OCI-LY3 (cell line): ENCODE results near the gene BFSP1.

Experiments
- EZH2phosphoT487 ChIP-seq: fragments of 200-600 bp; shearing (Covaris generic); IDR thresholded peaks from 2 replicates; pipeline ENCODE4 v1.6.1; 2018; ENCODE audit warnings: antibody characterized with exemption, mixed run types, low read depth
- TF ChIP-seq, protein P1 (sequence below): fragments of 200-600, 300-600 bp; sonication (generic); IDR thresholded peaks from 2 replicates; pipeline ENCODE4 v1.5.1; 2014; ENCODE audit warnings: antibody characterized with exemption, low read length, low read depth

DNA sequence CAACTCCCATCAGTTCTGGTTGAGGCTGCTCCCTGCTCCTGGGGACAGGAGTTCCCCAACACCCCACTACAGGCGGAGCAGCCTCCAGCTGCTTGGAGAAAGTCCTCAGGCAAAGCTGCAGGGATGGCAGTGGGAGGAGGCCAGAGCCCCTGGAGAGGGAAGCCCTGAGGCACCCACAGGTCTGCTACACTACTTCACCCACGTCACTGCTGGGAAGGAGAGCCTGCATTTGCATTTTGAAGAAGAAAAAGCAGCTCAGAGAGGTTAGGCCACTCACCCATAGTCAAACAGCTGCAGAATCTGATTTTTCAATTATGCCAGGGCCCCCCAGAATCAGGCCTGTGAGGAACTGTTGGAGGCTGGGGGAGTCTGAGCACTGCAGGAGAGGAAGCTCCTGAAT is 17.2 kb downstream of the BFSP1 start:
- TF ChIP-seq, protein P1, sequence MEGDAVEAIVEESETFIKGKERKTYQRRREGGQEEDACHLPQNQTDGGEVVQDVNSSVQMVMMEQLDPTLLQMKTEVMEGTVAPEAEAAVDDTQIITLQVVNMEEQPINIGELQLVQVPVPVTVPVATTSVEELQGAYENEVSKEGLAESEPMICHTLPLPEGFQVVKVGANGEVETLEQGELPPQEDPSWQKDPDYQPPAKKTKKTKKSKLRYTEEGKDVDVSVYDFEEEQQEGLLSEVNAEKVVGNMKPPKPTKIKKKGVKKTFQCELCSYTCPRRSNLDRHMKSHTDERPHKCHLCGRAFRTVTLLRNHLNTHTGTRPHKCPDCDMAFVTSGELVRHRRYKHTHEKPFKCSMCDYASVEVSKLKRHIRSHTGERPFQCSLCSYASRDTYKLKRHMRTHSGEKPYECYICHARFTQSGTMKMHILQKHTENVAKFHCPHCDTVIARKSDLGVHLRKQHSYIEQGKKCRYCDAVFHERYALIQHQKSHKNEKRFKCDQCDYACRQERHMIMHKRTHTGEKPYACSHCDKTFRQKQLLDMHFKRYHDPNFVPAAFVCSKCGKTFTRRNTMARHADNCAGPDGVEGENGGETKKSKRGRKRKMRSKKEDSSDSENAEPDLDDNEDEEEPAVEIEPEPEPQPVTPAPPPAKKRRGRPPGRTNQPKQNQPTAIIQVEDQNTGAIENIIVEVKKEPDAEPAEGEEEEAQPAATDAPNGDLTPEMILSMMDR = no peak
- TF ChIP-seq EZH2phosphoT487 = no peak
